Stimulated activated naive CD8-positive, alpha-beta T cell treated with anti-CD3 and anti-CD28 coated beads, Interleukin-15, Interleukin-2, amounts not matched to agents 100 U/mL and 50 U/mL, for 24 hours (primary cell): ENCODE measurements around the gene ADD2.

Experiments used
- ATAC-seq: fragments of 150-1000 bp; cut with Tn5 transposase; one replicate; pipeline ENCODE4 v1.10.0; 2021
- DNase-seq: peaks from one replicate; pipeline ENCODE4 v3.0.0; 2021

The ADD2 gene

DNA sequence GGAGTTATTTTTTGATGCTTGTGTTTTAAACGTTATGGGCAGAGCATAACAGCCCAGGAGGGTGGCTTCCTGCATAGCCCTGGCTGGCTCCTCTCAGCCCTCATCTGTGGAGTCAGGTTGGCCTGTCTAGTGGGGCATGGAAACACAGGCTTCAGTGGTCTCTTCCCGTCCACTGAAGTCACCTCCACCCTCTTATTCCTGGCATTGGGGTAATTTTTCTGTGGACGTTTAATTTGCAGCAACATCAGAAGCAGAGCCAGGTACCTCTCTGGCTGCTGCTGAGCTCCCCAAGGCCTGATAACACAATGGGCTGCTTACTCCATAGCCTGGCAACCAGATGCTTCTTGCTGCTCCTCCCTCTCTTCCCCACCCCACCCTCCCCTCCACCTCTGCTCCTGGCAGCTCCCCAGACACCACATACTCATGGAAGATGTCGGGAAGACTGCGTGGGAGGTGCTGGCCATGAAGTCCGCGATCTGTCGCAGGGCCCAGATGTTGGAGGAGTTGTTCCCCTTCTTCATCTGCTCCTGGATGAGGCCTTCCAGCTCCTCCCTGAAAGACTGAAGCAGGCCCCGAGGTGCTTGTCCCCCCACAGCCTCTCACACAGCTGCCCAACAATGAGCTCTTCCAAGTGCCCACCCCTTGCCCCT lies 64.0 kb downstream of the ADD2 start:
- ATAC-seq (no peak), DNase-seq (no peak)

- DNase-seq (no peak), ATAC-seq (no peak)
Observed at GRCh38 chr2:70702711-70703395, 65.1 kb downstream of the ADD2 start.

- ATAC-seq (no peak), DNase-seq (no peak)
Observed at GRCh38 chr2:70698847-70699246, 69.2 kb downstream of the ADD2 start.

DNA sequence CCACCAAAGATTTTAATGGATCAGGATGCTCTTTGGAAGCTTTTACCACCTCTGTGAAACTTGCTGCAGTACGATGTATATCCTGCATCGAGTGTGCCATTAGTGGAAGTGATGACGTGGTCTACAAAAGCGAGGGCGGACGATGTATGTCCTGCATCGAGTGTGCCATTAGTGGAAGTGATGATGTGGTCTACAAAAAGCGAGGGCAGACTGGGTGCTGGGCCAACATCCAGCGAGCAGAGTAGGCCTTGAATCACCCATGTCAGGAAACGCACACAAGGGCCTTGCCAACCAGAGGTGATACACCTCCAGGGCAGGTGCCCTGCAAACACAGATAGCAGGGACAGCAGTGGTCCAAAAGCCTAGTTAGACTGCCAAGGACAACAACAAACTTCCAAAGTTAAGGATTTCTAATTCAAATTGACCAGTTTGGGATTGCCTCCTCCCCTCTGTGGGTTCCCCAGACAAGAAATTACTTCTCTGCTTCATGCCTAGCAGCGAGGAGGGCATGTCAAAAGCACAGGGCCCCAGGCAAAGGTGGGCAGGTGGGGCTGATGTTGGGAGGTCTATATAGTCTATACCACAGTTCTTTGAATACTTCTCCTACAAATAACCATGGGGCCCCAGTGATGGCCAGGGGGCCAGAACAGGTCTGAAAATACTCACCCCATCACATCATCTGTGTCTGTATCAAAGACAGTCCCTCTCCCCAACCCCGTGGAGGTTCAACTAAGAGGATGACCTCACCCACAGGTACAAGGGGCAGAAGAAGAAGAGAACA lies 70.2 kb downstream of the ADD2 start:
- no peak for DNase-seq
- no peak for ATAC-seq

DNA sequence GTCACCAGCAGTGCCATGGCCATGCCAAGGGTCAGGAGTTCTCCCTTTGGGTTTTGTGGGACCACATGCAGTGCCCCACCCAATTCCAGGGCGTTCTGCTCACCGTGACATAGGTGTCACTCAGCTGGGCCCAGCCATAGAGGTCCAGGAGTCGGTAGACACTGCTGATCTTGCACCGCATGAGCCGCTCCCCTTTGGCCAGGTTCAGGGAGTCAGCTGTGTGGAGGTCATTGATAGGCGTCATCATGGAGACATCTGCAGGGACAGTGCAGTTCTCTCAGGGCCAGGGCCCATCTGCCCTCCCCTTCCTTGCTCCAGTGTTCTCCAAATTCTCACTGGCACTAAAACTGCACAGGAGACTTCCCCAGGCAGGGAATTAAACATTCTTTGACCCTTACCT lies 71.9 kb downstream of the ADD2 start:
- ATAC-seq: no peak
- no peak for DNase-seq

- ATAC-seq: no peak
- DNase-seq: no peak
Observed at GRCh38 chr2:70692256-70692655, 75.7 kb downstream of the ADD2 start.

DNA sequence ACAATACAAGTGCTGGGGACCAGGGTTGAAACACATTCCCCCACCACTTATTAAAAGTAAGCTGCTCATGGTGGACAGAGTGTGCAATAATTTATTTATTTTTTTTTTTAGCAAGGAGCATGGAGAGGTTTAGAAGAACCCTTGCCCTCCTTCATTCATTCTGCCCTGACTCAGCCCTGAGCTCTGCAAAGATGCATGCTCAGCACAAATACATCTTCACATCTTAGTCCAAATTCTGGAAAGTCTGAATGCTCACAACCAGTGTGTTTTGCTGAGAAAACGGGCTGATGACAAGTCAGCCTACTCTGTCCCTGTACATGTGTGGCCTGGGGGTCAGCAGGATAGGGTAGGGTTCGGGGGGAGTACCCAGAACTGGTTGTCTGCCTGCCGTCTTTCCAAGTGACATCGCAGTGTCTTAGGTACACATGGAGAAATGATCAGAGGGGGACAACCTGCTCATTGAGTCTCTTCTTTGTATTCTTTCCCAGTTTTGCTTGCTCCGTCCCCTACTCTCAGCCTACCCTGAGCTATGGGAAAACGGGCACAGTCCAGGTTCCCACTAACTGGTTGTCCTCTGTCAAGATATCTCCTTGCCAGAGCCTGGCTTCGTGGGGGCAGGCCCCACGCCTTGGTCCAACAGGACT lies 76.4 kb downstream of the ADD2 start:
- no peak for DNase-seq
- ATAC-seq: no peak

- no peak for ATAC-seq
- DNase-seq: no peak
Observed at GRCh38 chr2:70690846-70691245, 77.2 kb downstream of the ADD2 start.

DNA sequence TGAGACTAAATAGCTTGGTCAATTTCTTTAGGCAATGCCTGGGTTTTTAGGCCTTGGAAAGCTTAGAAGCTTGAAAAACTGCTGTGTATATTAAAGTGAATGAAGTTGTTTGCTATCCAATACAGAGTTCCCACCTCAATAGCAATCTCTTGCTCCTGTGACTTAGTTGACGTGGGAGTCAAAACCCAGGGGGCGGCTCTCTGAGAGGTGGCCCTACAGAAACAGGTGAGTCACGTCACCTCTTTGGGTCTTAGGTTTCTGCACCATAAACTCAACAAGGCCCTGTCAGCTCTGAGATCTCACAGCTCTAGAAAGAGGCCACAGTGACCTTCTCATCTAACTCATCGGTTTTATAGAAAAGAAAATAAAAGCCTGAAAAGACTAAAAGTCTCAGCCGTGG lies 79.6 kb downstream of the ADD2 start:
- no peak for DNase-seq
- ATAC-seq: no peak

DNA sequence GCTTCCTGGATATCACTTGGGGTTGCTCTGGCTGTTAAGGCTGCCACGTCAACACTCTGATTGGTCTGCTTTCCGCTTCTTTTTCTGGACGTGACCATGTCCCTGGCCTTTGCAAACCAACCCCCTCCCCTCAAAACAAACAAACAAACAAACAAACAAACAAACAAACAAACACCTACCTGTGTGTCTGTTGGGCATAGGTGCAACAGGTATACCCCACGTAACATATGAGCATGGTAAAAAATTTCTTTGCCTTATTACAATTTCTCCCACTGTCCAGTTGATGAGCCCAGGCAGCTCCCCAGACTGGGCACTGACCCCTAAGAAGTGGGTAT lies 80.6 kb downstream of the ADD2 start:
- DNase-seq (no peak), ATAC-seq (no peak)

DNA sequence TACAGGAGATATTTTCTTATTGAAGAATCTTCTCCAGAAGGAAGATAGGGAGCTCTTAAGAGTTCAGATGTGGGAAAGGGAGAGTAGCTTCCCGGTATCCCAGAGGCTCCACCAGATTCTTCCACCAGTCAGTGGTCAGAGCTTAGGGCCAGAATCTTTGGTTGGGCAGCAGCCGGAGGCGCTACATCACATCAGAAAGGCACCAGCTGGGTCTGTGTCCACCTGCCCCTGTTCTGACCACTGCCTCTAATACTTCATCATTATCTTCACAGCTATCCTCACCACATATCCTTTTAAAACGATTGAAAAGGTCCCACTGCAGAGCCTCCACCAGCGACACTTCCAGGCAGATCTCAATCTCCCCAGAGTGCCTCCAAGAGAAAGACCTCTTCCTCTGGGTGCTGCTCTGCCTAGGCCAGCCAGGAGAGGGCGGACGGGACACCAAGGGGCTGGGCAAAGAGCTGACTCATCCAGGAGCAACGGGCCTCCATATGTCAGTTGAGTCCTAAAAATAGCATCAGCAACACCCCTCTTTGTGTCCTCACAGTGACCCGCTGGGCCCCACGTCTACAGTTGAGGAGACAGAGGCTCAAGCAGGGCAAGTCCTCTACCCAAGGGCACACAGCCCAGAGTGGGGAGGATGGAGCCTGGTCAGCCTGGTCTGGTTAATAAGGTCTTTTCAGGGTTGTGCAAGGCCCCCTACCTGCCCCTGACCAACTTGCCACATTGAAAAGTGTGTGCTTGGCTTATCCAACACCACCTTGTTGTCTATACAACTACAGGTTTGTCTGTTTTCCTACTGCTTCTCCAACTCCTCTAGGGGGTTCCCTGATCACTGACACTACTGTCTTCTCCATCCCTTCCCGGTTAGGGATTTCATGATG lies 81.2 kb downstream of the ADD2 start:
- peak; percentile 76 for ATAC-seq

GRCh38 chr2:70685771-70686171 lies 82.2 kb downstream of the ADD2 start:
- ATAC-seq: no peak
- no peak for DNase-seq

More for the DNA sequence above, 81.2 kb downstream of the ADD2 start:
- peak; percentile 50 for DNase-seq

DNA sequence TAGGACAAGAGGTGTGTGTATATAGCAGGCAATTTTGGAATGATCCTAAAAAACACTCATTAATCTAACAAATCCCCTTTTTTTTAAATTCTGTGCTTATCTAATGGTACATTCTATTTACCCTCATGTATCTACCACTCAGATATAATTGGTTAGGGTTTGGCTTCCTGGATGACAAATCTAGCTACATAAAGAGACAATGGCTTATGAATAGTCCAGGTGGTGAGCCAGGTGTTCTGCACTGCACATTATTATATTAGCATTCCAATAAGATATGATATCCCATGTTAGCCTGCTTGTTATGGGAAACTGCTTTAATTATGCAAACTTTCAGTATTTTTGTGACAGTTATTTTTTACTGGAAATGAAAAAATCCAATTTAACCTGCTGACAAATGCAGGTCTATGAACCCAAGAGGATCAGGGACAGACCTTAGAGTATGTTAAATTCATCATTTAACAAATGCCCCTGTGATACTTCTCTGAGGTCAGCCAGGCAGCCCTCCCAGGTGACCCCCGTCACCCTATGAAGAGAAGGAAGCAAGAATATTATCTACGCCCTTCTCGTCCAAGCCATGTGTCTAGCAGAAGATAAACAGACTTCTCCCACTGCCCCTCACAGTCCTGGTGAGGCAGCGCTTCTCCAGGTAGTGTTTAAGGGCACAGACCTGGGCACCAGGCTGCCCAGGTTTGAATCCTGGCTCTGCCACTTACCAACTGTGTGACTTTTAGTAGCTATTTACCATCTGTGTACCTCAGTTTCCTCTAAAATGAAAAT lies 83.0 kb downstream of the ADD2 start:
- DNase-seq: no peak
- no peak for ATAC-seq

- DNase-seq (no peak), ATAC-seq (no peak)
Observed at GRCh38 chr2:70683455-70683854, 84.5 kb downstream of the ADD2 start.

DNA sequence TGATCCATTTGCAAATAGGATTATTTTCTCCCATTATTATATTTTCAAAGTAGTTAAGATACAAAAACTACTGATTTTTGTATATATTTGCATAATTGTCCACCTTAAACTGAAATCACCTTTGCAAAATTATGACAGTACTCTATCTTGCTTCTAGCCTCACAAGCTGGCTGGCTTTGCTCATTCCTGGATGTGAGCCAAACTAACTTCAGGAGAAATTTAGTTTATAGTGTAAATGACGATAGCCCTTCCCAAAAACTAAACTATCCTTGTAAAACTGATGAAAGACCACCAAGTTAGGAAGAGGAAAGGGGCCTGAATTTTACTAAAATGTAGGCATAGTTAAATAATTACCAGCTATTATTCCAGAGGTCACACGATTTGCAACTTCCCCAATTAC lies 87.3 kb downstream of the ADD2 start:
- no peak for DNase-seq
- no peak for ATAC-seq

DNA sequence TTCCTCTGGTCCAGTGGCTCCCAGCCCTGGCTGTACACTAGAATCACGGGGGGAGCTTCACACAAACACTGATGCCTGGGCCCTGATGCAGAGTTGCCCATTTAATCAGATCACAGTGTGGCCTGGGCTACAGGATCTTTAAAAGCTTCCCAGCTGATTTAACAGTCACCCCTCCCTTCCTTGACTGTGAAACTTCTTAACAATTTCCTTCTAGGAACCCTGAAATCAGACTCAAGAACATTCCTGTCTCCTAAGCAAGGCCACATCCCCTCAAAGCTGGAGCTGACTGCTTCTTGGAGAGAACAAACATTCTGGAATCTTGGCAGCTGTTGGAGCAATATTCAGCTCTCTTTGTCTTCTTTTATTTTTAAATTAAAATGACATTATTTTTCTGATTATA lies 88.7 kb downstream of the ADD2 start:
- DNase-seq: no peak
- no peak for ATAC-seq

DNA sequence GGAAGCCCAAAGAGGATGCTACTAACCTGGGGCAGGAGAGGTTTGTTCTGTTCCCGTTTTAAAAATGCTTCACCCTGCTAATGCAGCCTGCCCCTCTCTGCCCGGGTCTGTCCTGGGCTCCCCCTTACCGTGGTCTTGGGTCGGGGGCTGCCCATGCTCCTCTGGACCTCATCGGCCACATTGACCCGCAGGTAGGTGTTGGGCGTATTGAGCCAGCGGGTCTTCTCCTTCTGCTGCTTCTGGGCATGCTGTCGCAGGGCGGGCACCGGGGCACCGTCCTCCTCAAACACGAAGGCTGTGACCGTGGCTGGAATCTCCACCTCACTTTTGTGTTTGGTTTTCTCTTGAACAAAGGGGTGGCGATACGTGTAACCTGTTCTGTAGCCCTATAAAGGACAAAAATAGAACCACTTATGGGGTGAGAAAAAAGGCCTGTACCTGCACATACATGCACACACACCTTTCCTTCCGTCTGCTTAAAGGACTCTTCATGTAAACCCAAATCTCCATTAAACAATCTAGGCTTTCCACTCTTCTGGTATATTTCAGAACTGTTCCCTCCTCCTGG lies 89.3 kb downstream of the ADD2 start:
- no peak for DNase-seq

DNA sequence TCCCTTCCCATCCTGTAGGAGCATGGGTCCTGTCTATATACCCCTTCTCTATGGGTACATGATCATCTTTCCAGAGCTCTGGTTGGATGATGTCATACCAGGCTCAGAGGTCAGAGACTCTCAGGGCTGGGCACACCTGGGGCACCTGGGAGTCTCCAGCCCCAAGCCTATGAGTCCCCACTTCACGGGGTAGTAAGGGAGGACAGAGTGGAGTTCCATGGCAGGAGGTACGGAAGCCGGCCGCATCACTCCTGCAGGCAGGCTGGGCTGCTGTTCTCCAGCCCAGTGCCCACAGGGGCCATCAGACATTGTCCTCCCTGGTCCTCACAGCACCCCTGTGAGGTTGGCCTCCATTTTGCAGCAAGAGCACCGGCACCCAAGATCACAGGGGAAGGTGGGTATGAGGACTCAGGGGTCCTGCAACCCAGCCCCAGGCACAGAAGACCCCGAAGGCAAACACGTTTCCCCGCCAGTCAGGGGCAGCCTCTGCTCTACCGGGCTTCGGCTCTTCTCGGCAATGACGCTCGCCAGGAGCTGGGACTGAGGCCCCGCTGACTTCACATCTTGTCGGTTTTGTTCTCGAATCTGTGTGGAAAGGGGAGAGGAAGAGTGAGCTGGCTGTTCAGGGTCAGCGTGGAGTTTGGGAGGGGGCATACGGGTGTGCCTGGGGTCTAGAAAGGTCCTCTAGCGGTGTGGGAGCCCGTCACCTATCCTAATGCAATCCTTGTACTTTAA lies 91.5 kb downstream of the ADD2 start:
- ATAC-seq (no peak), DNase-seq (no peak)

More for the DNA sequence above, 89.3 kb downstream of the ADD2 start:
- no peak for ATAC-seq

- no peak for ATAC-seq
Observed at GRCh38 chr2:70675862-70676261, 92.1 kb downstream of the ADD2 start.

More at GRCh38 chr2:70675862-70676261, 92.1 kb downstream of the ADD2 start:
- DNase-seq: no peak
